Osteocyte (in vitro differentiated cells): Measurements from ENCODE around the gene ZMPSTE24. TPM values are rescaled to one million over a fixed set of nuclear protein-coding genes. Genes with fewer than 3 reads are reported as not detected.

ENCODE experiments used
- DNase-seq: peaks from one replicate; pipeline ENCODE4 v3.0.0; 2021; ENCODE audit warnings: mixed read lengths; ENCODE audit not compliant: unreplicated experiment; ENCODE audit errors: extremely low spot score
- H3K27ac Mint-ChIP-seq: one replicate; pipeline ENCODE4 v1.8.0; 2021; ENCODE audit warnings: mild to moderate bottlenecking, mixed read lengths; ENCODE audit not compliant: unreplicated experiment
- H3K27me3 Mint-ChIP-seq: one replicate; pipeline ENCODE4 v1.8.0; 2021; ENCODE audit warnings: mixed read lengths; ENCODE audit not compliant: unreplicated experiment
- H3K36me3 Mint-ChIP-seq: one replicate; pipeline ENCODE4 v1.8.0; 2021; ENCODE audit warnings: mixed read lengths; ENCODE audit not compliant: unreplicated experiment
- H3K4me1 Mint-ChIP-seq: one replicate; pipeline ENCODE4 v1.8.0; 2021; ENCODE audit warnings: mixed read lengths; ENCODE audit not compliant: unreplicated experiment
- H3K4me3 Mint-ChIP-seq: one replicate; pipeline ENCODE4 v1.8.0; 2021; ENCODE audit warnings: mild to moderate bottlenecking, moderate library complexity, mixed read lengths; ENCODE audit not compliant: unreplicated experiment
- H3K9me3 Mint-ChIP-seq: one replicate; pipeline ENCODE4 v1.8.0; 2021; ENCODE audit warnings: mixed read lengths; ENCODE audit not compliant: unreplicated experiment
- total RNA-seq: library from RNA; stranded (reverse); gene quantifications from 2 replicates; pipeline ENCODE4 v1.2.1, GENCODE V29; 2021
- TF ChIP-seq, protein P1 (sequence below): fragments of 200-600 bp; sonication (generic); IDR thresholded peaks from 2 replicates; pipeline ENCODE4 v1.5.0; 2021; ENCODE audit warnings: antibody characterized with exemption, mild to moderate bottlenecking, moderate library complexity

Gene ZMPSTE24
- total RNA-seq, 1 donor from 2014 or later = 43.4 TPM

GRCh38 chr1:40257313-40257687 is 736 bp upstream of the ZMPSTE24 start:
- Mint-ChIP-seq H3K36me3 (peaks cover 13% of the 10 kb centered on the region), H3K9me3 (no peaks in the 10 kb centered on the region), H3K27ac (peak overlapping the region; percentile 100), H3K4me1 (peaks cover 31% of the 10 kb centered on the region), H3K4me3 (peak overlapping the region; percentile 95), H3K27me3 (no peaks in the 10 kb centered on the region)
- TF ChIP-seq, protein P1, sequence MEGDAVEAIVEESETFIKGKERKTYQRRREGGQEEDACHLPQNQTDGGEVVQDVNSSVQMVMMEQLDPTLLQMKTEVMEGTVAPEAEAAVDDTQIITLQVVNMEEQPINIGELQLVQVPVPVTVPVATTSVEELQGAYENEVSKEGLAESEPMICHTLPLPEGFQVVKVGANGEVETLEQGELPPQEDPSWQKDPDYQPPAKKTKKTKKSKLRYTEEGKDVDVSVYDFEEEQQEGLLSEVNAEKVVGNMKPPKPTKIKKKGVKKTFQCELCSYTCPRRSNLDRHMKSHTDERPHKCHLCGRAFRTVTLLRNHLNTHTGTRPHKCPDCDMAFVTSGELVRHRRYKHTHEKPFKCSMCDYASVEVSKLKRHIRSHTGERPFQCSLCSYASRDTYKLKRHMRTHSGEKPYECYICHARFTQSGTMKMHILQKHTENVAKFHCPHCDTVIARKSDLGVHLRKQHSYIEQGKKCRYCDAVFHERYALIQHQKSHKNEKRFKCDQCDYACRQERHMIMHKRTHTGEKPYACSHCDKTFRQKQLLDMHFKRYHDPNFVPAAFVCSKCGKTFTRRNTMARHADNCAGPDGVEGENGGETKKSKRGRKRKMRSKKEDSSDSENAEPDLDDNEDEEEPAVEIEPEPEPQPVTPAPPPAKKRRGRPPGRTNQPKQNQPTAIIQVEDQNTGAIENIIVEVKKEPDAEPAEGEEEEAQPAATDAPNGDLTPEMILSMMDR = no peak
- DNase-seq = no peak

DNA sequence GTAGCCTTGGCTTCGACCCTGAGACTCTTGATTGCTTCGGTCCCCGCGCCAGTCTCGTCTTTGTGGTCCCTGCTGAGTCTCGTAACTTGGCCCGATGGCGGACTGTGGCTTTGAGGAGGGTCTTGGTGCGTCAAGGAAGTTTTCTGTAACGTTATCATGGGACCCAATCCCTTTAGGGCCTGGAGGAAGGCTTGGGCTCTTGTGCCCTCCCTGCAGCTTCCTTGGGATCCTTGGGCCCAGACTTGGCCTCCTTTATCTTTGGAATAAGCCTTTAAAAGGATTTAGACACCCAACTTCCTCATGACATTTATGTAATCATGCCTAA is 371 bp downstream of the ZMPSTE24 start:
- Mint-ChIP-seq H3K4me1 (peaks cover 31% of the 10 kb centered on the region), H3K9me3 (no peaks in the 10 kb centered on the region), H3K27me3 (no peaks in the 10 kb centered on the region), H3K36me3 (peaks cover 22% of the 10 kb centered on the region), H3K27ac (peak overlapping the region; percentile 100), H3K4me3 (peak overlapping the region; percentile 95)
- no peak for DNase-seq
- TF ChIP-seq, protein P1 = no peak

- Mint-ChIP-seq H3K27me3 (no peaks in the 10 kb centered on the region), H3K4me1 (peaks cover 14% of the 10 kb centered on the region), H3K4me3 (no peak overlapping the region), H3K9me3 (no peaks in the 10 kb centered on the region), H3K27ac (no peak overlapping the region), H3K36me3 (peaks cover 35% of the 10 kb centered on the region)
- no peak for DNase-seq
- TF ChIP-seq, protein P1 = no peak
Observed at GRCh38 chr1:40264354-40264781, 6.3 kb downstream of the ZMPSTE24 start.

- TF ChIP-seq, protein P1 = no peak
- Mint-ChIP-seq H3K4me3 (no peak overlapping the region), H3K27me3 (no peaks in the 10 kb centered on the region), H3K9me3 (no peaks in the 10 kb centered on the region), H3K27ac (no peak overlapping the region), H3K4me1 (peaks cover 7% of the 10 kb centered on the region), H3K36me3 (peaks cover 43% of the 10 kb centered on the region)
- DNase-seq = no peak
Observed at GRCh38 chr1:40265298-40265697, 7.3 kb downstream of the ZMPSTE24 start.

DNA sequence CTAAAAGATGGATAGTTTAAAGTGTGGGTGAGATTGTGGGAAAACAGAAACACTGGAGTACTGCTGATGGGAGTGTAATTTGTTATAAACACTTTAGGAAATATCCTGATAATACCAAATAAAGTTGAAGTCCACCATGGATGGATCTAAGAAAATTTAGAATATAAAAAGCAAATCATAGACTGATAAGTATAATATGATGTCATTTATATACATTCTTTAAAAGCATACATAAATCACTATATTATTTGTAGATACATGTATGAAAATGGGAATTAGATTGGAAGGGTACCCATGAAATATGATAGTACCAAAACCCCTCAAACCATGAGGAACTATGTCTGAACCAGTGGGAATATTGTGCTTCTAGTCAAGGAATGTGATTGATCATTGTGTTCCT is 7.9 kb downstream of the ZMPSTE24 start:
- Mint-ChIP-seq H3K9me3 (no peaks in the 10 kb centered on the region), H3K27ac (peak overlapping the region; percentile 4), H3K4me1 (peaks cover 5% of the 10 kb centered on the region), H3K4me3 (no peak overlapping the region), H3K36me3 (peaks cover 44% of the 10 kb centered on the region), H3K27me3 (no peaks in the 10 kb centered on the region)
- TF ChIP-seq, protein P1 = no peak
- no peak for DNase-seq
